BE2C (cell line): ENCODE data around the gene DISC1.
A peak's percentile ranks its signal among the peaks of the same experiment; 100 is the strongest.

ENCODE experiments used
- DNase-seq: peaks from one replicate; pipeline ENCODE4 v3.0.0-alpha.2; 2020
- H3K27me3 ChIP-seq: fragments of 250-450 bp; sonication (Bioruptor Pico); 2 replicates; pipeline ENCODE4 v1.5.1; 2020; ENCODE audit warnings: mild to moderate bottlenecking
- H3K36me3 ChIP-seq: fragments of 250-450 bp; sonication (Bioruptor Pico); 2 replicates; pipeline ENCODE4 v1.5.1; 2020; ENCODE audit warnings: mild to moderate bottlenecking
- H3K4me1 ChIP-seq: fragments of 250-450 bp; sonication (Bioruptor Pico); 2 replicates; pipeline ENCODE4 v1.5.1; 2020
- H3K4me3 ChIP-seq: 2 replicates; pipeline ENCODE4 v1.5.1; 2011; ENCODE audit warnings: low read depth, low read length
- H3K9me3 ChIP-seq: fragments of 250-450 bp; sonication (Bioruptor Pico); 2 replicates; pipeline ENCODE4 v1.5.1; 2020
- CTCF ChIP-seq: IDR thresholded peaks from 2 replicates; pipeline ENCODE4 v1.5.1; 2012; ENCODE audit warnings: mild to moderate bottlenecking, low read depth, low read length

Gene DISC1

GRCh38 chr1:232012773-232013386 lies 386.3 kb downstream of the DISC1 start:
- Histone ChIP-seq H3K4me1 (0 out of 2 replicates have a peak, but pooled peaks cover 9% of the 10 kb centered on the region), H3K9me3 (no peaks in the 10 kb centered on the region), H3K27me3 (no peaks in the 10 kb centered on the region), H3K4me3 (no peak overlapping the region), H3K36me3 (no peaks in the 10 kb centered on the region)
- peak; percentile 46 for DNase-seq
- no peak for TF ChIP-seq CTCF

GRCh38 chr1:232014941-232015340 lies 388.4 kb downstream of the DISC1 start:
- Histone ChIP-seq H3K4me3 (no peak overlapping the region), H3K9me3 (no peaks in the 10 kb centered on the region), H3K4me1 (peaks cover 20% of the 10 kb centered on the region), H3K27me3 (no peaks in the 10 kb centered on the region), H3K36me3 (no peaks in the 10 kb centered on the region)
- no peak for DNase-seq
- TF ChIP-seq CTCF: no peak

- Histone ChIP-seq H3K36me3 (no peaks in the 10 kb centered on the region), H3K4me1 (peaks cover 20% of the 10 kb centered on the region)
- TF ChIP-seq CTCF: no peak
Observed at GRCh38 chr1:232016616-232017015, 390.0 kb downstream of the DISC1 start.

GRCh38 chr1:232017057-232017456 lies 390.5 kb downstream of the DISC1 start:
- H3K27me3 ChIP-seq: no peaks in the 10 kb centered on the region
- H3K9me3 ChIP-seq: no peaks in the 10 kb centered on the region
- H3K4me1 ChIP-seq: peaks cover 20% of the 10 kb centered on the region
- no peak for DNase-seq
- H3K4me3 ChIP-seq: no peak overlapping the region
- no peaks in the 10 kb centered on the region for H3K36me3 ChIP-seq
- no peak for TF ChIP-seq CTCF

More at GRCh38 chr1:232016616-232017015, 390.0 kb downstream of the DISC1 start:
- no peaks in the 10 kb centered on the region for H3K27me3 ChIP-seq
- H3K4me3 ChIP-seq: no peak overlapping the region
- H3K9me3 ChIP-seq: no peaks in the 10 kb centered on the region
- DNase-seq: no peak

GRCh38 chr1:232017759-232018158 lies 391.2 kb downstream of the DISC1 start:
- TF ChIP-seq CTCF: no peak
- Histone ChIP-seq H3K27me3 (no peaks in the 10 kb centered on the region), H3K36me3 (no peaks in the 10 kb centered on the region), H3K4me3 (no peak overlapping the region), H3K4me1 (peaks cover 16% of the 10 kb centered on the region), H3K9me3 (no peaks in the 10 kb centered on the region)
- no peak for DNase-seq

GRCh38 chr1:232018231-232019025 lies 391.8 kb downstream of the DISC1 start:
- DNase-seq: peak; percentile 34
- Histone ChIP-seq H3K4me1 (peaks cover 11% of the 10 kb centered on the region), H3K27me3 (no peaks in the 10 kb centered on the region), H3K4me3 (no peak overlapping the region), H3K9me3 (no peaks in the 10 kb centered on the region), H3K36me3 (no peaks in the 10 kb centered on the region)
- no peak for TF ChIP-seq CTCF
